ENCODE data around the gene CLDND2. TPM values are rescaled to one million over a fixed set of nuclear protein-coding genes. Genes with fewer than 3 reads are reported as not detected.

CLDND2 gene
- total RNA-seq, 1 donor from 2014 or later: not detected

GRCh38 chr19:51380379-51380778, 11.6 kb upstream of the CLDND2 start:
- DNase-seq (ENCODE audit: extremely low spot score, unreplicated experiment): no peak
- H3K4me1 Mint-ChIP-seq (ENCODE audit: unreplicated experiment): no peaks in the 10 kb centered on the region
- H3K27ac Mint-ChIP-seq (ENCODE audit: unreplicated experiment): no peak overlapping the region
- no peak overlapping the region for H3K4me3 Mint-ChIP-seq (ENCODE audit: unreplicated experiment)
- TF ChIP-seq CTCF (IDR thresholded peaks at IDR 0.05): no peak
- no peaks in the 10 kb centered on the region for H3K36me3 Mint-ChIP-seq (ENCODE audit: unreplicated experiment)
- H3K27me3 Mint-ChIP-seq (ENCODE audit: unreplicated experiment): no peaks in the 10 kb centered on the region
- H3K9me3 Mint-ChIP-seq (ENCODE audit: unreplicated experiment): no peaks in the 10 kb centered on the region

- Mint-ChIP-seq H3K27me3 (ENCODE audit: unreplicated experiment) (no peaks in the 10 kb centered on the region), H3K9me3 (ENCODE audit: unreplicated experiment) (no peaks in the 10 kb centered on the region), H3K36me3 (ENCODE audit: unreplicated experiment) (no peaks in the 10 kb centered on the region), H3K4me1 (ENCODE audit: unreplicated experiment) (no peaks in the 10 kb centered on the region), H3K27ac (ENCODE audit: unreplicated experiment) (no peak overlapping the region), H3K4me3 (ENCODE audit: unreplicated experiment) (no peak overlapping the region)
- no peak for DNase-seq (ENCODE audit: extremely low spot score, unreplicated experiment)
- no peak for TF ChIP-seq CTCF (IDR thresholded peaks at IDR 0.05)
Observed at GRCh38 chr19:51377422-51377821, 8.6 kb upstream of the CLDND2 start.

- H3K27ac Mint-ChIP-seq (ENCODE audit: unreplicated experiment): no peak overlapping the region
- no peak for DNase-seq (ENCODE audit: extremely low spot score, unreplicated experiment)
Observed at GRCh38 chr19:51375504-51376221, 6.9 kb upstream of the CLDND2 start.

GRCh38 chr19:51372649-51373504, 4.1 kb upstream of the CLDND2 start, which contains the start of gene NKG7:
Gene NKG7, minus strand, starts transcription at chr19:51372654. Its CDS starts 119 bp downstream, at chr19:51372535.
- H3K27me3 Mint-ChIP-seq (ENCODE audit: unreplicated experiment): no peaks in the 10 kb centered on the region
- H3K27ac Mint-ChIP-seq (ENCODE audit: unreplicated experiment): no peak within 1 kb of the TSS
- TF ChIP-seq CTCF (IDR thresholded peaks at IDR 0.05): no peak
- H3K4me1 Mint-ChIP-seq (ENCODE audit: unreplicated experiment): peaks cover 5% of the 10 kb centered on the region
- no peak within 1 kb of the TSS for H3K4me3 Mint-ChIP-seq (ENCODE audit: unreplicated experiment)
- no peak for DNase-seq (ENCODE audit: extremely low spot score, unreplicated experiment)
- H3K36me3 Mint-ChIP-seq (ENCODE audit: unreplicated experiment): no peaks in the 10 kb centered on the region
- no peaks in the 10 kb centered on the region for H3K9me3 Mint-ChIP-seq (ENCODE audit: unreplicated experiment)

More at GRCh38 chr19:51375504-51376221, 6.9 kb upstream of the CLDND2 start:
- H3K4me3 Mint-ChIP-seq (ENCODE audit: unreplicated experiment): no peak overlapping the region
- no peaks in the 10 kb centered on the region for H3K4me1 Mint-ChIP-seq (ENCODE audit: unreplicated experiment)
- H3K27me3 Mint-ChIP-seq (ENCODE audit: unreplicated experiment): no peaks in the 10 kb centered on the region
- no peak for TF ChIP-seq CTCF (IDR thresholded peaks at IDR 0.05)
- no peaks in the 10 kb centered on the region for H3K9me3 Mint-ChIP-seq (ENCODE audit: unreplicated experiment)
- H3K36me3 Mint-ChIP-seq (ENCODE audit: unreplicated experiment): no peaks in the 10 kb centered on the region

Measured in osteocyte (in vitro differentiated cells).